GM12872 (cell line): ENCODE results near the gene NCOR1.

ENCODE experiments used
- CTCF ChIP-seq: IDR thresholded peaks from 3 replicates; pipeline ENCODE4 v1.5.1; 2011; ENCODE audit warnings: low read depth, mild to moderate bottlenecking, low read length, moderate library complexity; ENCODE audit not compliant: insufficient read depth

Gene NCOR1

GRCh38 chr17:16178836-16179235 lies 36.5 kb downstream of the NCOR1 start:
- no peak for TF ChIP-seq CTCF

- no peak for TF ChIP-seq CTCF
These were observed 43.7 kb downstream of the NCOR1 start for GRCh38 chr17:16171613-16172012.

DNA sequence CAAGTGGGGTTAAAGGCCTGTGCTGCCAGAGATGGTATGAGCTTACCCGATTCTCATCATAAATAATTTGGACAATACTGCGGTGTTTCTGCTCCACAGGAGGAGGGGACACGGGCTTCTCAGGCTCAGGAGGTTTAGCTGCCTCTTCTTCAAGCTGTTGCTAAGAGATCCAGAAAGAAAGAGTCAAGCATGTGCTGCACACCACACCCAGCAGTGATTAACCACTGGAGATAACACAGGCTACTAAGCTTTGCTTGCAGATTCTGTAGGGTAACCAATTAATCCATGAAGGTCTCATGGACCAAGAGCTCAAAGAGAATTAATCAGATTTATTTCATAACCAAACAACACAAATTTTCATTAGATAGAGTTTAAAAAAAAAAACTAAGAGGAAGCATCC lies 56.6 kb downstream of the NCOR1 start:
- TF ChIP-seq CTCF: no peak

DNA sequence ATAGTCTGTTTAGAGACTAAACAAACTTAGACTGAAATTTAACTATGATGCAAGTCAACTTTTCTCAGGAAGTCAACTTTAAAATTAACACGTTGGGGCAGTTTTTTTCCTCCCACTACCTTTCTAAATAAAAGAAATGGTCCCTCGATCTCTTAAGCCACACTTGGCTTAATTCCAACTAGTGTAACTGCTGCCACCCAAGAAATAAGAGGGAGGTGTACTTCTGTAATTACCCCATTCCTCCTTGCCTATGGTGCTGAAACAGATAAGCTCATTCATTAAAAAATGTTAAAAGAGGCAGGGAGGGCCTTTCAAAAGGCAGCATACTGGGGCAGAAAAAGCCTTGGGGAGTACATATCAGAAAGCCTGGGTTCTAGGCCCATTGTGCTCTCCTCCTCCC lies 59.8 kb downstream of the NCOR1 start:
- TF ChIP-seq CTCF: no peak

DNA sequence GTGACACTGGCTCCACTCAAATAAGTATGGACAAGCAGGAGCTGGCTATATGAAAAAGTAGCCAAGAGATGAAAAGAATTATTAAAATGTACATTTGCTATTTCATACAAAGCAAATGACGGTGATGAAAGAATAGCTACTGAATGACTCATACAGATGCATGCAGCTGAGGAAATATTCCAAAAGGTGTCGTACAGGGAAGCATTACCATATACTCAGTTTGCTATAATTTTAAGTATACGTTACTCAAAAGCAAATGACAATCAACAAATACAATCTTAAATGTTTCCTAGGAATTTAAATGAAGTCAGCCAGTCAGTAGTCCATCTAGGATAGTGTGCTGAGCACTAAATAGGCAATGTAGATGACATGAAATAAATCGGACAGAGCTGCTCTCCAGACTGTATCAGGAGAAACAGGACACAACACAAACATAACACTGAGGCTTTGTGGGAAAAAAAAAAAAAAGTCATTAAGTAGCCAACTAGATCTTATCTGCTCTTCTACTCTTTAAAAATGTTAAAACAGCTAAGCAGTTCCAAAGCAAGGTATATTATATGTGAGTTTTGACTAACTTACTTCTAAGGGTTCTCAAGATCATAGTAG lies 65.0 kb downstream of the NCOR1 start:
- TF ChIP-seq CTCF: no peak

GRCh38 chr17:16148596-16148995 lies 66.7 kb downstream of the NCOR1 start:
- no peak for TF ChIP-seq CTCF

GRCh38 chr17:16141685-16142084 lies 73.6 kb downstream of the NCOR1 start:
- no peak for TF ChIP-seq CTCF
